ENCODE data around the gene CGB5.
"Not testable (repeated sequence)": the region's sequence is repeated elsewhere in the genome, so short reads cannot be mapped to it uniquely, and the experiment has no call there.

Gene CGB5

DNA sequence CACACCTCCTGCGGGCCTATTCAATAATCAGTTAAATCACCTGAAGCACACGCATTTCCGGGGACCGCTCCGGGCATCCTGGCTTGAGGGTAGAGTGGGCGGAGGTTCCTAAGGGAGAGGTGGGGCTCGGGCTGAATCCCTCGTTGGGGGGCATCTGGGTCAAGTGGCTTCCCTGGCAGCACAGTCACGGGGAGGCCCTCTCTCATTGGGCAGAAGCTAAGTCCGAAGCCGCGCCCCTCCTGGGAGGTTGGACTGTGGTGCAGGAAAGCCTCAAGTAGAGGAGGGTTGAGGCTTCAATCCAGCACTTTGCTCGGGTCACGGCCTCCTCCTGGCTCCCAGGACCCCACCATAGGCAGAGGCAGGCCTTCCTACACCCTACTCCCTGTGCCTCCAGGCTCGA, at the start of gene CGB5:
Gene CGB5, plus strand, starts transcription at position 301 of the 400 bp plus-strand sequence. CDS start 362 bp downstream, outside the sequence.
- DNase-seq (ENCODE audit: low read depth) = not testable (repeated sequence)

DNA sequence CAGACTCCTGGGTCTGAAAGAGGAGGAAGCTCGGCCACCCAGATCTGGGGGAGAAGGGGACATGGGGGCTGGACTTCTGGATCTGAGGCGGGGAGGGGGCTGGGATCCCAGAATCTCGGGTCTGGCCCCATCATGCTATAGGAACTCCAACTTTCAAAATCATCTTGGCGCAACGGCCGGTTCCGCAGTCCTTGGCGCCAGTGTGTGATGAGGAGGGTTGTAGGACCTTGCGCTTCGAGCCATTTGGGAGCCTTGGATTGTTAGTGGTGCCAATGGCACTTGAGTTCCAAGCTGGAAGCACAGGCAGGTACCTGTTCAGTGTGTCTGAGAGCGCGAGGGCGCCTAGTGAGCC, 49.6 kb upstream of the CGB5 start:
- no peak for DNase-seq (ENCODE audit: low read depth)

DNA sequence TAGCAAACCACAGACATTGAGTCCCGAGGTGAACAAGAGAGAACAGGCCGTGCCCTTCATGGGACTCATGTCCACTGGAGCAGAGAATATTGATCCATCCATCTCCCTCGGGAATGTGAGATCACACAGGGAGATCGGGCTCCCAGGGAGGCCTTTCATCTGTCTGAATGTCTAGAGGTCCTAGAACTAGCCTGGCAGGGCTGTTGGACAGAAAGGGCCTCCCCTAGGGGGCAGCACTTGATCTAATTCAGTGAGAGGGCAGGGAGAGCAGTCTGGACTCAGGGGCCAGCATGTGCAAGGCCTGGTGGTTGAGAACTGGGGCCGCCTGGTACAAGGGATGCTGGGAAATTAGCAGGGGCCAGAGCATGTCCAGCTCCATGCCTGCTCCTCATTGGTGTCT, 45.7 kb upstream of the CGB5 start:
- DNase-seq (ENCODE audit: low read depth) = no peak

DNA sequence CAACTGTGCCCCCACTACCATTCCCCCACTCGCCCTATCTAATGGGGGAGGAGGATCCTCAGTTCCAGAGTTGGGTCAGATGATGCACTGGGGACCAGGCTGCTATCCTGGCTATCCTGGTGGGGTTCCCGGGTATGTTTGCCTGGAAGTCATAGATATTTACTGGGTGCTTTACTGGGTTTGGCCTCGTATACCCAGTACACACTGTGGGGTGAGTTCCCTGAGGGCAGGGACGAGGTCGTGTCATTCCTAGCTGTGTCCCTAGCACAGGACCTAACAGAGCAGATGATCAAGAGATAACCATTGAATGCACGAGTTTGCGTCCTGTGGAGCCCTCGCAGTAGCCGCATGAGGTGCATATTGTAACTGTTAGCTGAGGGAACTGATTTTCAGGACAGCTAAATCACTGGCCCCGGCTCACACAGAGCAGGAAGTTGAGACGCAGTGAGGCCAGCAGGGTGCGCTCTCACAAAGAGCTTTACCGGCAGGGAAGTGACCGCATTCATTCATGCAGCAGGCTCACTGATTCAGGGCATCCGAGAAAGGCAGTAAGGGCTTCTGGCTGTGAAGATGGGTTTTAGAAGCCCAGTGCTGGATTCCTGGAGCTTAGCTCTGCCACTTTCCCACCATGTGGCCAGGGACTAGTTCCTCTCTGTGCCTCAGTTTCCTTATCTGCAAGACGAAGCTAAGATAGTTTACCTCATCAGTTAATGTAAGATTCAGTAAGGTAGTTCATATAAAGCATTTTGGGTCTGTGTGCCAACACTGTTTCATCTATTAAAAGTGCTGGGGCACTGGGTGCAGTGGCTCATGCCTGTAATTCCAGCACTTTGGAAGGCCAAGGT, 43.9 kb upstream of the CGB5 start:
- peak; percentile 45 for DNase-seq (ENCODE audit: low read depth)

DNA sequence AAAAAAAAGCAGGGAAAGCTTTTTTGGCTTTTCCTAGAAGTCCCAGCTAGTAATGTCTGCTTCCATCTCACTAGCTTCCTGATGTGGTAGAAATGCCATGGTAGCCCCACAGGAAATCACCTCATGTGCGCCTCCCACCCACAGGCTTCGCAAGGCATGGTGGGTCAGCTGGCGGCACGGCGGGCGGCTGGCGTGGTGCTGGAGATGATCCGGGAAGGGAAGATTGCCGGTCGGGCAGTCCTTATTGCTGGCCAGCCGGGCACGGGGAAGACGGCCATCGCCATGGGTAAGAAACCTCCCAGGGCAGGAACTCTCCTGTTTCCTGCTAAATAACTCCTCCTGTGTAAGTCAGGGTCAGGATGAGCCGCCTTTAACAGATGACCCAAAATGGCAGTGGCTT, 39.5 kb upstream of the CGB5 start:
- DNase-seq (ENCODE audit: low read depth) = no peak

DNA sequence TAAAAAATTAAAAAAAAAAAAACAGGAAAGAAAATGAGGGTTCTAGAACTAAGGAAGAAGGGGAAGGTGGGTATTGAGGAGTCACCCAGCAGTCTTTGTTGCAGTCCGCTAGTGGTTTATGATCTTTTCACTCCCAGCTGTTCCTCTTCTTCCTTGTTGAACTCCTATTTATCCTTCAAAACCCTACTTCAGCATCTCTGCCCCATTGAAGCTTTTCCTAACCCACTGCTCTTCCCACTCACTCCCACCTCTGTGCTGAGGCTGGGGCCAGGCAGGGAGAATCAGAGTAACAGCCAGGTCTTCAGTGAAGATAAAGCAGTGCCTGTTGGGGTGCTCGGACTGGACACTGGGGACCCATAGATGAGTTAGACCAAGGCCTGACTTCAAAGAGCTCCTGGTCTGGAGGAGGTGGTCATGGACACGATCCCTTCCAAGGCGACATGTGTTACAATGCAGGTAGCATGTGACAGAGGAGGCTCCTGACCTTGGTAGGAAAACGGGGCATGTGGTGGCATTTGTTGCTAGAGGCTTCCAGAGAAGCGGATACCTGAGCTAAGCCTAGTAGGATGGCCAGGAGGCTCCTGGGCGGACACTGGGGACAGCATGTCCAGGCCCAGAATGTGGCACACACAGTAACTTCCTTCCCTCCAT, 38.6 kb upstream of the CGB5 start:
- DNase-seq (ENCODE audit: low read depth) = no peak

DNA sequence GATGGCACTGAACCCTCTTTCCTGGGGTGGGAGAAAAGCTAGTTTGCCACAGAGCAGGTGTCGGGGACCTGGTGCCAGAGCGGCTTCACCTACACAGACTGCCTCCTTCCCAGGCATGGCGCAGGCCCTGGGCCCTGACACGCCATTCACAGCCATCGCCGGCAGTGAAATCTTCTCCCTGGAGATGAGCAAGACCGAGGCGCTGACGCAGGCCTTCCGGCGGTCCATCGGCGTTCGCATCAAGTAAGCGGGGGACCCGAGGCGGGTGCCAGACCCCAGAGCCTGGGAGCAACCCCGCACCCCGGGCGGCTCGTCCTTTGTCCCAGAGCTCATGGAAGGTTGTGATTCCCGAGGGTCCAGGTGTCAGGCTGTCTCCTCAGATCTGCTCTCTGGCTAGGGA, 36.7 kb upstream of the CGB5 start:
- DNase-seq (ENCODE audit: low read depth) = no peak

DNA sequence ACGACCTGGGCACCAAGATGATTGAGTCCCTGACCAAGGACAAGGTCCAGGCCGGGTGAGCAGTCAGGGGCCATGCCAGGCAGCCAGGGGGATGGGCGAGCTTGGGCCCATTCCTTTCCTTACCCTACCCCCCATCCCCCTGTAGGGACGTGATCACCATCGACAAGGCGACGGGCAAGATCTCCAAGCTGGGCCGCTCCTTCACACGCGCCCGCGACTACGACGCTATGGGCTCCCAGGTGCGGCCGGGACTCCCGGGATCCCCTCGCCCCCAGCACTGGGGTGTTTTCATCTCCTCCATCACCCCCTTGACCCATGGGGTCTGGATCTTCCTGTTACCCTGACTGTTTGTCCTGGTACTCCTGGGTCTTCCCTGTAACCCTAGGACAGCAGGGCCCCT, 33.8 kb upstream of the CGB5 start:
- DNase-seq (ENCODE audit: low read depth) = no peak

DNA sequence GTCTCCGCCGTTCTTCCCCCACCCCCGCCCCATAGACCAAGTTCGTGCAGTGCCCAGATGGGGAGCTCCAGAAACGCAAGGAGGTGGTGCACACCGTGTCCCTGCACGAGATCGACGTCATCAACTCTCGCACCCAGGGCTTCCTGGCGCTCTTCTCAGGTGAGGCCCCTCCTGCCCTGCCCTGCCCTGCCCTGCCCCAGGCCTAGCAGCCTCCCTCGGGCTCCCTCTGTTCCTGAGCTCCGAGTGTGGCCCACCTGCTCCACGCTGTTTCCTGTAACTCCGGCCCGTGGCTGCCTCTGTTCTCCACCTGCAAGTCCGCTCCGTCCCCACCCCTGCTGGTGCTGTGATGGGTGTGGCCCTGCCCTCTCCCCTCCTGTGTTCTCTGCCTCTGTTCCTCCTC, 33.2 kb upstream of the CGB5 start:
- no peak for DNase-seq (ENCODE audit: low read depth)

DNA sequence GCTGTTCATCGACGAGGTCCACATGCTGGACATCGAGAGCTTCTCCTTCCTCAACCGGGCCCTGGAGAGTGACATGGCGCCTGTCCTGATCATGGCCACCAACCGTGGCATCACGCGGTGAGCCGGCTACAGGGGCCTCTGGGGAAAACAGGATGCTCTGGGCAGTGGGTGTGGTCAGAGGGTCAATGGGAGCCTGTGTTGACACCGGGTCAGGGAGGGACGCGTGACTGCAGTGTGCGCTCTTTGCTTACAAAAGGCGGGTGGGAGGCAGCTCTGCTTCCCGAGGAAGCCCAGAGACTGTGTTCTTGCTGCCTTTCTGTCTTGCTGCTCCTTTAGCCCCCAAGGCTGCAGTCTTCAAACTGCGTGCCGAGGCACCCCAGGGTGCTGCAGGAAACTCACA, 32.5 kb upstream of the CGB5 start:
- no peak for DNase-seq (ENCODE audit: low read depth)

DNA sequence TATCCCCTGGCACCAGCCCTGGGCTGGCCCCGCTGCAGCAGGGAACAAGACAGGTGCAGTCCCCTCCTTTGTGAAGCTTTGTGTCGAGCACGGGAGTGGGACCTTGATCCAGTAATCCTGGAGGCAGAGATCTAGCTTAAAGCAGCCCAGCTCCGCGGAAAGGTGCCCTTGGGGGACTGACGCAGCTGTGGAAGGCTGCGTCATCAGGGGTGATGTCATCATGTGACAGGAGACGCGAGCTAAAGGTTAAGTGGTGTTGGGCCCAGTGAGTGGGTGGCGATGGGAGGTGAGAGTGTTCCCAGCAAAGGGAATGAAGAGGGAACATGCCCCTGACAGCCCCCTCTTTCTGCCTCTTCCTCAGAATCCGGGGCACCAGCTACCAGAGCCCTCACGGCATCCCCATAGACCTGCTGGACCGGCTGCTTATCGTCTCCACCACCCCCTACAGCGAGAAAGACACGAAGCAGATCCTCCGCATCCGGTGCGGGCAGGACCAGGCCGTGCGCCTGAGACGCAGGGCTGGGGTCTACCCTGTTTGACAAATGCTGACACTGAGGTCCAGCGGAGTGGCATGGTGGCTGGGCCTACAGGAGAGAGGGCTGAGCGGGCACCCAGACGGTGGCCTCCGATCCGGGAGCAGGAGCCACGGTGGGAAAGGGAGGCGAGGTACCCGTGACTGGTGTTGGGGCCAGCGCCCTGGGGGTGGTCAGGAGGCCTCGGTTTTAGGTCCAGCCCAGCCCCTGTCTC, 29.4 kb upstream of the CGB5 start:
- DNase-seq (ENCODE audit: low read depth) = no peak

DNA sequence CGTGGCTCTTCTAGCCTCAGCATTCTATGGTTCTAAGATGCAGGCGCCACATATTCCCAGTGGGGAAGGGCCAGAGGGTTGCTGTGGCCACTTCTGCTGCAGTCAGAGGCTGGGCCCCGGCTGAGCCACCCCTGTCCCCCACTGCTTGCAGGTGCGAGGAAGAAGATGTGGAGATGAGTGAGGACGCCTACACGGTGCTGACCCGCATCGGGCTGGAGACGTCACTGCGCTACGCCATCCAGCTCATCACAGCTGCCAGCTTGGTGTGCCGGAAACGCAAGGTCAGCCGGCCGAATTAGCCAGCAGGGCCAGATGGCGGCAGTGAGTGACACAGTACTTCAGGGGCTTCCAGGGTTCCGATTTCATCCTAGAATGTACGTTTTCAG, 28.8 kb upstream of the CGB5 start:
- no peak for DNase-seq (ENCODE audit: low read depth)

DNA sequence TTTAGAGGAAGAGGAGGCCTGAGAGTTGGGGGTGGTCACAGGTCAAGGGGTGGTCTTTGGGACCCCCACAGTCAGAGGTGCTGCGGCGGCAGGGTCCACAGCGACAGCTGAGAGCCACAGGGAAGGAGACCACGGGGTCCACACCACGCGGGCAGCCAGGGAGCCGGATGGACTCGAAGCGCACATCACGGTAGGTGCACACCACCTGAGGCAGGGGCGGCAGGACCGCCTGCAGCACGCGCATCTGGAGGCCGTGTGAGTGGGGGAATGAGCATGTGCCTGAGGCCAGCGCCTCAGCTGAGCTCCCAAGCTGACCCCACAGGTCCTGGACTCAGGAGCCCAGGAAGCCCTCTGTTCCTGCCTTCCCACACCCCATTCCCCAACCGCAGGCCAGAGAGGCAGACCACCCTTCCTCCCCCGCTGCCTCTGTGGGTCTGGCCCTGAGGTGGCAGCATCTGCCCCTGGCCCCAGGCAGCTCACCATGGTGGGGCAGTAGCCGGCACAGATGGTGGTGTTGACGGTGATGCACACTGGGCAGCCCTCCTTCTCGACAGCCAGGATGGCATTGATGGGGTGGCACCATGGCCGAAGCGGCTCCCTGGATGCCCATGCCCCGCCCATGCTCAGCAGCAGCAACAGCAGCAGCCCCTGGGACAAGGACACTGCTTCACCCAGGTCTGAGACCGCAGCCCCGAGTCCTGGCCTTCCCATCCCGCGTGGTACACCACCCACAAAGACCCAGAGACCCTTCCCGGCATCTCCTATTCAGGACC, 27.4 kb upstream of the CGB5 start:
- no peak for DNase-seq (ENCODE audit: low read depth)

DNA sequence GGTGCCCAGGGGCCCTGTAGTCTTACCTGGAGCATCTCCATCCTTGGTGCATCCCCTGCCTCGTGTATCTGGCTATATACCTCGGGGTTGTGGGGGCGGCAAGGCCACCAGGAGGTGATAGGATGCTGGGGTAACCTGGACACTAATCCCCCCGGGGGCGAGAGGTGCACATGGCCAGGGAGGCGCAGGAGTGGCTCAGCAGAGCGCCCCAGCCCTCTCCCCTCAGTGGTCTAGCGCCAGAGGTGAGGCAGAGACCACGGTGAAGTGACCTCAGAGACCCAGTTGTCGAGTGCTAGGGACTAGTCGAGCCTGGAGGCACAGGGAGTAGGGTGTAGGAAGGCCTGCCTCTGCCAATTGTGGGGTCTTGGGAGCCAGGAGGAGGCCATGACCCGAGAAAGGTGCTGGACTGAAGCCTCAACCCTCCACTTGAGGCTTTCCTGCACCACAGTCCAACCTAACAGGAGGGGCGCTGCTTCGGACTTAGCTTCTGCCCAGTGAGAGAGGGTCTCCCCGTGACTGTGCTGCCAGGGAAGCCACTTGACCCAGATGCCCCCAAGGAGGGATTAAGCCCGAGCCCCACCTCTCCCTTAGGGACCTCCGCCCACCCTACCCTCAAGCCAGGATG, 26.5 kb upstream of the CGB5 start, which contains the start of gene LHB:
Gene LHB, minus strand, starts transcription at position 51 of the 625 bp plus-strand sequence. Its CDS starts 10 bp downstream, at position 41.
- DNase-seq (ENCODE audit: low read depth) = no peak

DNA sequence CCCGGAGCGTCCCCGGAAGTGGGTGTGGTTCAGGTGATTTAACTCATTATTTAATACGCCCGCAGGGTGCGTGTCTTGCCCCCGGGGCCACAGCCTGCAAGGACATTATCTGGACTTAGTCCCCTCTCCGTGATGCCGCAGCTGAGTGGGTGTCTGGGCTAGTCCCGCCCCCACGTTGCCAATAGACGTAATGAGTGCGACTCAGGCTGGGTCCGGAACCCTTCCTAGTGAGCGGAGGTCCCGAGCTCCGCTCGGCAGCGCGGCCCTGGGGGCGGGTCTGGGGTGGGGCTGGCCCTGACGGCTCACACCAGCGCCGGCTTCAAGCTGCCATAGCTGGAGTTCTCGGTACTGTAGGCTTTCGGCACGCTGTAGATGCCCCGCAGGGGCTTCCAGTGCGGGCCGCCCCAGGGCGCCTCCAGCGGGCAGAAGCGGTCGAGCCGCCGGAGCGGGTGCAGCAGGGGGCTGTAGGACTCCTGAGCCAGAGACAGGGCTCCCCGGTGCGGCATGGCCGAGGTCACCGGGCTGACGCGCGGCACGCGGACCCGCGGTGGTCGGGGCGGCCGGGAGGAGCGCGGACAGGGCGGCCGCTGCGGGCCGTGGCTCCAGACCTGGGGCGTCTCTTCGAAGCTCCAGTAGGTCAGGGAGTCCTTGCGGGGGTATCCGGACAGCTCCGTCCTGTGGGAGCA, 25.8 kb upstream of the CGB5 start:
- peak; percentile 41 for DNase-seq (ENCODE audit: low read depth)

DNA sequence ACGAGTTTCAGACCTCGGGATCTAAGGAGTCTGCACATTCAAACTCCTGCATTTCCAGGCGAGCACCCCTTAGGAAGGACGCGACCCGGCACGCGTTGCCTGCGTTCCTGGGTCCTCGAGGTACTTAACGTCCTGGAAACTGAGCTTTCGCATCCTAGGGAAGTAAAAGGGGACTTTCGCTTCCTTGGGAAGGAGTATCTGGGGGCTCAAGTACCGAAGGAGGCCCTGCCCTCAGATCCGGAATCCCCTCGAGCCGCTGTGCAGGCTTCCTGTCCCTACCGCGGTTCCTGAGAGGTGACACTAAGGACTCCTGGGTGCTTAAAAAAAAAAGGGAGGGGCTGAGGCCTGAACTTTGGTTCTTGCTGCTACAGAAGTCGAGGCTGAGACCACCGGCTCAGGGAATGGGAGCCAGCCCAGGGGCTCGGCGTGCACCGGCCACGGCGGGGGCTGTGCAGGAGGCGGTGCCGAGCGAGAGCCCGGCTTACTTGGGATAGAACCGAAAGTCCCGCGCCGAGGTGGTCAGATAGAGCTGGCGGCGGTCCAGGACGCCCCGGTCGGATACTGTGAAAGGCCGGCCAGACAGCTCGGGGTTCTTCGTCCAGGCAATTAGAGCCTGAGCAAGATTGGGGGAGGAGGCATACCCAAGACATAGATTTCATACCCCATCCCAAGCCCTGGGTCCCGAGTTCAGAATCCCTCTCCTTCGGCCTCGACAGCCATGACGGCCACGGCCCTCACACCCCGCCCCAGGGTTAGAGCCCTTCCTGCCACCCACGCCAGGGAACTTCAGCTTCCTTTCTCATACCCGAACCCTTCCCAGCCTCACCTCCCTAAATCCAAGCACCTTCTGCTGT, 25.0 kb upstream of the CGB5 start:
- not testable (repeated sequence) for DNase-seq (ENCODE audit: low read depth)

DNA sequence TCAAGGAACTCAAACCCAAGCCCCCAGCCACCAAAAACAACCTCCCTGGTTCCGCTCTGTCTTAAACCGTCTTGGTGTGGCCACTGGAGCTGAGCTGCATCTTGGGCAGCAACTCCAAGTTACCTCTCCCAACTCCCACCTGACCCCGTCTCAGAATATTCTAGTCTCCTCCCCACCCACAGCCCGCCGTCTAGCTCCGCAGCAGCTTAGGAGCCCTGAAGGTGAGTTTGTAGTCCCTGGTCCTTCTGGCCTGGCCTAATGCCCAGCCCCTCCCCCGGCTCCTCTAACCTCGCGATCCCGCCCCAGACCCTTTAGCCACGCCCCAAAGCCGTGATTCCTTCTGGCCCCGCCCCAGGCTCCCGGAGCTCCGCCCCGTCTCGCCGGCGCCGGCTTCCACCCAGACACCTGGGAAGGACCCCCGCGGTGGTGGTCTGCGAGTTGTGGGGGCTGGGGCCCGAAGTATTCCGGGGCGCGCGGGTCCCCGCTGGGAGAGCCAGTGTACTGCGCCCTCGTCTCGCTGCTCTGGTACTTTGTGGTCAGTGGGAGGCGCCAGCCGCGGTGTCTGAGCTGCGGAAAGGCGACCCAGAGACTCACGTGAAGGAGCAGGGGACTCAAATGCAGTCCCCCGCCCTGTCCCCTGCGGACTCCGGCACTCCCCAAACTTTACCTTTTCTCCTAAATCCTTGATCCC, 24.3 kb upstream of the CGB5 start:
- peak; percentile 46 for DNase-seq (ENCODE audit: low read depth)

DNA sequence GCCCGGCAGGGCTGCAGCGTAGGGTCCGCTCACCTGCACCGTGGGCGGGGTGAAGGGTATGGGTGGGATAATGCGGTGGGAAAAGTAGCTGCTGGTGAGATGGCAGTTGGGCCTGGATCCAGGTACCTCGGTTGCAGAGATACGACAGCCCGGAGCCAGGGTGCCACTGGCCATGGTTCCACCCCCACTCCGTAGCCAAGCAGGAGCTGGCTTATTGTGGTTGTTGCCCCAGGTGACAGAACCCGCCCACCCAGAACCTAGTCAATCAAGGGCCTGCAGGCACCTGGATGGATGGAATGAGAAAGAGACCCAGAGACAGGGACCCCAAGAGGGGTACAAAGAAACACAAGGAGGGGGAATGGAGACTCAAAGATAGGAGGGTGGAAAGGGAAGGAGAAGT, 23.3 kb upstream of the CGB5 start:
- no peak for DNase-seq (ENCODE audit: low read depth)

Measured in stimulated activated CD8-positive, alpha-beta memory T cell treated with anti-CD3 and anti-CD28 coated beads, Interleukin-12 subunit alpha, Interleukin-12 subunit beta, amount 100 ng/mL, for 4 hours (primary cell).